GM12801 (cell line): ENCODE data around the gene ARHGEF39.

Source experiments
- TF ChIP-seq, protein P1 (sequence below): IDR thresholded peaks from one replicate; pipeline ENCODE4 v1.5.1; 2011; ENCODE audit warnings: control low read depth; ENCODE audit not compliant: insufficient read length; ENCODE audit errors: extremely low read depth

ARHGEF39 gene

GRCh38 chr9:35646153-35646532 lies 18.9 kb downstream of the ARHGEF39 start:
- TF ChIP-seq, protein P1, sequence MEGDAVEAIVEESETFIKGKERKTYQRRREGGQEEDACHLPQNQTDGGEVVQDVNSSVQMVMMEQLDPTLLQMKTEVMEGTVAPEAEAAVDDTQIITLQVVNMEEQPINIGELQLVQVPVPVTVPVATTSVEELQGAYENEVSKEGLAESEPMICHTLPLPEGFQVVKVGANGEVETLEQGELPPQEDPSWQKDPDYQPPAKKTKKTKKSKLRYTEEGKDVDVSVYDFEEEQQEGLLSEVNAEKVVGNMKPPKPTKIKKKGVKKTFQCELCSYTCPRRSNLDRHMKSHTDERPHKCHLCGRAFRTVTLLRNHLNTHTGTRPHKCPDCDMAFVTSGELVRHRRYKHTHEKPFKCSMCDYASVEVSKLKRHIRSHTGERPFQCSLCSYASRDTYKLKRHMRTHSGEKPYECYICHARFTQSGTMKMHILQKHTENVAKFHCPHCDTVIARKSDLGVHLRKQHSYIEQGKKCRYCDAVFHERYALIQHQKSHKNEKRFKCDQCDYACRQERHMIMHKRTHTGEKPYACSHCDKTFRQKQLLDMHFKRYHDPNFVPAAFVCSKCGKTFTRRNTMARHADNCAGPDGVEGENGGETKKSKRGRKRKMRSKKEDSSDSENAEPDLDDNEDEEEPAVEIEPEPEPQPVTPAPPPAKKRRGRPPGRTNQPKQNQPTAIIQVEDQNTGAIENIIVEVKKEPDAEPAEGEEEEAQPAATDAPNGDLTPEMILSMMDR, result no peak

- TF ChIP-seq, protein P1, result no peak
Measured at GRCh38 chr9:35643046-35643445, 21.9 kb downstream of the ARHGEF39 start.

DNA sequence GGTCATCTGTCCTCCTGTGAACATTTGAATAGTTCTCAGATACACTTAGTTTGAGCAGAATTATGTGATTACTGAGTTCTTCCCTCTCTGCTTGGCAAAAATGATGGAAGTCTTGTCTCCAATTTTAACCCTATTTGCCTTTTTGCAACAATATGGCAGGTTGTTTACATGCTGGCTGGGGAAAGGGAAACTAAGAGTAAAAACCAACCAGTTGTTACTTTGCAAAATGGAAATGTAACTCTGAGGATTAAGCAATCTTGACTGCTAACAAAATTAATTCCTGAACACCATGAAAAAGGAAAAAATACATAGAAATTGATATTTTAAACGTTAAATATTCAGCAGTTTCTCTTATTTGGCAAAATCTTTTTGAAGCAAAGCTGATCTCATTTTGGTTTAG lies 25.4 kb downstream of the ARHGEF39 start:
- TF ChIP-seq, protein P1, result no peak

DNA sequence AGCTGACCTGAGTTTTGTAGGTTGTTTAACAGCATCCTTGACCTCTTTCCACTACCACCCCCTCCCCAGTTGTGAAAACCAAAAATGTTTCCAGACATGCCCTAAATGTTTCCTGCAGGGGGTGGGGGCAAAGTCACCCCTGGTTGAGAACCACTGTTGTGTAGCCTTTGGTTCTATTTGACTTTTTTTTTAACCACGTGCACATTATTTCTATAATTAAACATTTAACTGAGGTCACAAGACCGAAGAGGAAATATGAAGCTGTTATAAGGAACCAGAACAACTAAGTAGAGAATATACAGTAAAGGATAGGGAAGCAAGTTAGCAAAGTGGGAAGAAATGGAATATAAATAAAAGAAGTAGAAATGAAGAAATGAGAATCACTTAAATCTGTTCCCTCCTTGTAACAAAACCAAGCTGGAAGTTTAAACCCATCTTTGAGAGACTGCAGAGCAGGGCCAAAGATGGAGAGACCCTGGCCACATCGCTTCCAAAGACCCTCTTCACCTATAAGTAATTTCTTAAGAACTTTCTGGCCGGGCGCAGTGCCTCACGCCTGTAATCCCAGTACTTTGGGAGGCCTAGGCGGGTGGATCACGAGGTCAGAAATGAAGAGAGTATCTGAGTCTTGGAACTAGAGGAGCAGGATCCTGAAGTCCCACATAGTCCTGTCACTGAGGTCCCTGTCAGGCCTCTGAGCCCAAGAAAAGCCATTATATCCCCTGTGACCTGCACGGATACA lies 28.7 kb downstream of the ARHGEF39 start:
- TF ChIP-seq, protein P1, result no peak

DNA sequence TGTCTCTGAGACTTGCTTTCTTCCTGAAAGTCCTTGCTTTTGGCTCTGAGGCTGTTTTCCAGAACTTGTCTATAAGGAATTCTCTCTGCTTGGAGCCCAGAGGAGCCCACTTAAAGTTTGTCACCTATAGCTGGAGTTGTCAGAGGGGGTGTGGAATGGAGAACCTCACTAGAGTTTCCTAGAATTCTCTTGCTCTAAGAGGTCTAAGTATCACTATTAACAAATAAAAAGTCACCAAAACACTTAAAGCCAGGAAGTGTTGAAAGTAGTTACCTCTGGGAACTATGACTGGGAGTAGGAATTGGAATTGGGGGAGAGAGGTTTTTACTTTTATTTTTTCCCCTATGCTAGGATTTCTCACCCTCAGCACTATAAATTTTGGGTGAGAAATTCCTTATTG lies 29.3 kb downstream of the ARHGEF39 start:
- TF ChIP-seq, protein P1, result no peak

DNA sequence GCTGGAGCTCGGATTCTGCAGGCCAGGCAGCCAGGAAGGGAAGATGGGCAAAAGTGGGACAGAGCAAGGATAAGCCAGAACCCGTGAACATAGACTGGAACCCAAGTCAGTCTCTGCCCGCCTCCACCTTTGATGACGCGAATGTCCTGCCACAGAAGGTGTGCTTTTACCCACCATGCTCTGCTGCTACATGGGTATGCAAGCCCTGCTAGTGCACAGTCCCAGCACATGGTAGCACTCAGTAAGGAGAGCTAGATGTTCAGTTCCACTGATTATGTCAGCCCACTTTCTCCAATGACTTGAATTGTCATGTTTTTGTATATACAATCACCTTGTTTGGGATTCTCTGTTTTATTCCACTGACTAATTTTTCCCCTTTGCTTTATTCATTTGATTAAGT lies 35.4 kb downstream of the ARHGEF39 start:
- TF ChIP-seq, protein P1, result no peak

DNA sequence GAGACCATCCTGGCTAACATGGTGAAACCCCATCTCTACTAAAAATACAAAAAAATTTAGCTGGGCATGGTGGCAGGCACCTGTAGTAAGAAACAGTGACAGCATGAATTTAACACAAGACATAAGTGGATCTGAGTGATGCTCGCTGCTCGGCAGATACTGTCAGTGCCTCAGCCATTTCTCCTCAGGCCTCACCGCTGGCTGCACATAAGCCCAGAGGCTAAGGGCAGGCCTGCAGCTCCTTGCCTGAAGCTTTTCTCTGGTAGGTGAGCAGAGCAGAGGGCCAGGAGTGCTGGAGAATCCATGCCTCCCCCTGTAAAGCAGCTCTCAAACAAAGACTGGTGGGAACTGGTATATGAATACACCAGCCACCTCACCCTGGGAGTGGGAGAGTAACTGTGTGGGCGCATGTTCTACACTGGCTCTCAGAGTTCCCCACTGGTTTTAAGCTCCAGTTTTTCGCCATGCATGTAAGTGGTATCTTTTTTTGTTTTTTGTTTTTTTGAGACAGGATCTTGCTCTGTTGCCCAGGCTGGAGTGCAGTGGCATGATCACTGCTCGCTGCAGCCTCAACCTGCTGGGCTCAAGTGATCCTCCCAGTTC lies 36.5 kb downstream of the ARHGEF39 start:
- TF ChIP-seq, protein P1, result no peak
